NT2/D1 (cell line): ENCODE results near the gene SERPINB4.

Experiments
- DNase-seq: peaks from one replicate; pipeline ENCODE4 v3.0.0-alpha.2; 2011; ENCODE audit warnings: low read depth, low spot score
- H3K27me3 ChIP-seq: 2 replicates; pipeline ENCODE4 v1.6.0; 2011; ENCODE audit warnings: mild to moderate bottlenecking; ENCODE audit not compliant: insufficient read length, insufficient read depth
- H3K36me3 ChIP-seq: 2 replicates; pipeline ENCODE4 v1.6.1; 2011; ENCODE audit warnings: mild to moderate bottlenecking, low read length, mixed read lengths; ENCODE audit not compliant: insufficient read depth, insufficient read length
- H3K4me1 ChIP-seq: 2 replicates; pipeline ENCODE4 v1.5.1; 2011; ENCODE audit not compliant: insufficient read depth, insufficient read length
- H3K4me3 ChIP-seq: 2 replicates; pipeline ENCODE4 v1.5.1; 2011; ENCODE audit warnings: low read depth; ENCODE audit not compliant: insufficient read length
- H3K9ac ChIP-seq: 2 replicates; pipeline ENCODE4 v1.6.0; 2011; ENCODE audit warnings: low read depth; ENCODE audit not compliant: insufficient read length
- H3K9me3 ChIP-seq: 2 replicates; pipeline ENCODE4 v1.5.1; 2011; ENCODE audit warnings: mild to moderate bottlenecking, low read length; ENCODE audit not compliant: insufficient read depth
- SUZ12 ChIP-seq: IDR thresholded peaks from 2 replicates; pipeline ENCODE4 v1.6.1; 2011; ENCODE audit not compliant: insufficient read length, insufficient read depth; ENCODE audit errors: extremely low read depth
- YY1 ChIP-seq: IDR thresholded peaks from 2 replicates; pipeline ENCODE4 v1.6.1; 2011; ENCODE audit not compliant: insufficient read length, insufficient read depth
- ZNF274 ChIP-seq: IDR thresholded peaks from 2 replicates; pipeline ENCODE4 v1.6.1; 2011; ENCODE audit warnings: mild to moderate bottlenecking, low read depth, low read length

The SERPINB4 gene

DNA sequence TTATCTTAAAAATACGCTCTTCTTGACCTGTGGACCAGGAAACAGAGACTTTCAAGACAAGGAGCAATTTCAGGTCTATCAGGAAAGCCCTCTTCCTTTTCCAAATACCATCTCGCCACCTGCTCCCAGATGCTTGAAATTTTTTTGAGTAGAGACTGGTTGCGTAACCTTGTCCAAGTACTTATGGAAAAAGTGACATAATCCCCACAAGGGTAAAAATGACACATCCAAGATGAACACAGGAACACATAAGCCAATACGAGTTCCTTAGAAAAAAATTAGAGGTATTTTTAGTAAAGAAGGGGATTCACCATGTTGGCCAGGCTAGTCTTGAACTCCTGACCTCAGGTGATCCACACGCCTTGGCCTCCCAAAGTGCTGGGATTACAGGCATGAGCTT lies 55.1 kb downstream of the SERPINB4 start:
- no peak overlapping the region for H3K9ac ChIP-seq
- H3K4me1 ChIP-seq, result no peaks in the 10 kb centered on the region
- no peaks in the 10 kb centered on the region for H3K27me3 ChIP-seq
- no peak overlapping the region for H3K4me3 ChIP-seq
- no peak for DNase-seq
- no peak for TF ChIP-seq YY1
- no peak for TF ChIP-seq SUZ12
- no peak for TF ChIP-seq ZNF274
- no peaks in the 10 kb centered on the region for H3K9me3 ChIP-seq
- H3K36me3 ChIP-seq, result no peaks in the 10 kb centered on the region
